Stimulated activated CD4-positive, alpha-beta T cell treated with anti-CD3 and anti-CD28 coated beads, Interleukin-15, amount 100 ng/mL, for 24 hours (primary cell): Measurements from ENCODE around the gene SYNDIG1.

Source experiments
- DNase-seq: peaks from one replicate; pipeline ENCODE4 v3.0.0-alpha.2; 2020

Gene SYNDIG1

DNA sequence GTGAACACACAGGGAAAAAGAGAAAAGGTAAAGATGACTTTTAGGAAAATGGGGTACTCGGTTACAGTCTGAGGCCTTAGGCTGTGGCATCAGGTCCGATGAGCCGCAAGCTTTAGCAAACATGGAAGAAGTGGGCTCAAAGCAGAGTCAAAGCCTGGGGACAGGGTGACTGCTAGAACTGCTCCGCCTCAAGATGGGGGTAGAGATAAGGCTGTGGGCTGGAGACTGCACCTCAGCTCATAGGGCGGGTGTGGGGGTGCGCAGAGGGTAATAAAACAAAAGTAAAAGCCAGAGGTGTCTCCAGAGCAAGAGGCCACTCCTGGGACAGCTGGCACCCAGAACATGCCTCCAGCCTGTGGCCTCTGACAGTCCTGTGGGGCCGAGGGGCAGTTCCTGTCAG lies 21.3 kb upstream of the SYNDIG1 start:
- no peak for DNase-seq

DNA sequence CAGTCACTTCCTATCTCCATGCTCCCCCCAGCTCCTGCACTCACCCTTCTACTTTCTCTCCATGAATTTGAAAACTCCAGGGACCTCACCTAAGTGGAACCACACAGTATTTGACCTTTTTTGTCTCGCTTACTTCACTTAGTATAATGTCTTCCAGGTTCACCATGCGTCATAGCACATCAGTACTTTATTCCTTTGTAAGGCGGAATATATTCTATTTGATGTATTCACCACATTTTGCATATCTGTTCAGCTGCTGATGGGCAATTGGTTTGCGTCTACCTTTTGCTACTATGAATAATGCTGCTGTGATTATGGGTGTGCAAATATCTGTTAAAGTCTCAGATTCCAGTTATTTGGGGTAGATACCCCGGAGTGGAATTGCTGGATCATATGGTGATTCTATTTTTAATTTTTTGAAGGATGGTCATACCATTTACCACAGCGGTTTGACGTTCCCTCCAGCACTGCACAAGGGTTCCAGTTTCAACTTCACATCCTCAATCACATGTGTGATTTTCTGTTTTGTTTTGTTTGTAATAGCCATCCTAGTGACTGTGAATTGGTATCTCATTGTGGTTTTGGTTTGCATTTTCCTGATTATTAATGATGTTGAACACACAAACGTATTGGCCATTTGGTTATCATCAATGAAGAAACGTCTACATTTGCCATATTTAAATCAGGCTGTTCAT lies 20.3 kb upstream of the SYNDIG1 start:
- no peak for DNase-seq

DNA sequence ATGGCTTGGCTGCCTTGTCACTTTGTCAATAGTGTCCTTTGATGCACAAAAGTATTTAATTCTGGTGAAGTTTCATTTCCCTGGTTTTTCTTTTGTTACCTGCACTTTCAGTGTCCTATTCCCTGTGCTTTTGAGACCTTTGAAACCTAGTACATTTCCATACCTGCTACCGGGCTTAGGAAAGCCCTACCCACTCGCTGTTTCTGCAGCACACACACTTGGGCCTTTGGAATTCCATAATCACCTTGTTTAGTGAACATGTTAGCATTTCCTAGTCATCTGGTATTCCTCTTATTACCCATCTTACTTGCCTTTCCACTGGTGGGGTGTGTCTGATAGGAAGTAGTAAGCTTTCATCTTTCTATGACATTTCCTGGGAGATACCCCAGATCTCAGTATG lies 19.3 kb upstream of the SYNDIG1 start:
- DNase-seq, result no peak

DNA sequence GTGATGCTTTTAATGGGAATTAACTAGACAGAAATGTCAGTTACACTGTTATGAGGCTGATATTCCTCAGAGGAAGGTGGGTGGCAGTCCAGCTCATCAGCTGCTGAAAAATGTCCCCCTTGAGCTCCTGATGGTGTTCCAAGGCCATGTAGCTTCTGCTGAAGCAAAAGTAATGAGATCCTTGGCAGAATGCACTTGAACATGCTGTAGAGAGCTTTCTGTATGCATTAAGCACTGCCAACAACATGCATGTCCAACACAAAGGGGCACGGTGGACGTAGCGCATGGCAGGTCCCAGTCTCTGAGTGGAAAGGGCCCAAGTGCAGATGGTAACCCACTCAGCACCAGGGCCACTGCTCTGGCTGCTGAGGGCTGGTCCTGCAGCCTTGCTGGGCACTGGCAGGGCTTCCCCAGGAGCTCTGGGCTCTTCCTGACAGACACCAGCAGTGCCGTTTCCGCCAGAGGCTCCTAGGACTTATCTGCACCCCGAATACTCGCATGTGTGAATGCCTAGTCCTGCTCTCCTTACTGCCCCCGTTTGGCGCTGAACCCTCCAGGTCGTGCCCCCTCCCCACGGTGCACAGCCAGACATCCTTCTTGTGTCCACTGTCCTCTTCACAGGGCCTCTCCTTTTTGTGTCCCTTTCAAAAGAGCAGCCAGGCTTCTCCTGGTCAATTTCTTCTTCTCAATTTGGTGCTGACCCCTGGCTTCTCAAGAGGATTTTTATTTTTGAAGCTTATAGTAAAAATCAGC lies 18.6 kb upstream of the SYNDIG1 start:
- no peak for DNase-seq

DNA sequence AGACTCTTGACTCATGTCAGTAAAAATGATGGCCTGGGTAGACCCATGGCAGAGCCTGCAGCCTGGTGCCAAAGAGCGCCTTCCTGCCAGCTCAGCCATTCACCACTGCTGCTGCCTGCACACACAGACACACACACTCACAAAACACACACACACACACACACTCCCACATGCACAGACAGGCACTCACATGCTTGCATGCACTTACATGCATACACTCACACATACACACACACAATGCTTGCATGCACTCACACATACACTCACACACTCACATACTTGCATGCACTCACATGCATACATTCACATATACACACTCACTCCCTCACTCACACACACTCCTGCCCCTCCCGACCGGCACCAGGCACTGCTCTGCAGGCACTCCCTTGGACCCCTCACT lies 18.0 kb upstream of the SYNDIG1 start:
- DNase-seq, result no peak

DNA sequence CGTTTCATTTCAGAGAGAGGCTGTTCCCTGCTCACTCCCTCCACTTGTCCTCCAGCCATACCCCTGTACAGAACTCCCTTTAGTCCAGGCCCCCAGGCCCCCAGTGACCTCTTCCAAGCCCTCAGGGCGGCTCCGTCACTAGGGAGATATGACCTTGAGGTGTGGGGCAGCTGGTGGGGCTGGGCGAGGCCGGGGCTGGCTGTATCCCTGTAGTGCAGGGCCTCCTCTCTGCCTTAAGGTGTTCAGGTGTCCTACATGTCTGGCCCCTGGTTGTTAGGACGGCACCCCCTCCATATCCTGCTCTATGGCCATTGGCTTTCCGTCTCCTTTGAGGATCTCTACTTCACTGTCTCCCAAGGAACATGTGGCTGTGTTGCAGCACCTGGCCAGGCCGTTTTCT lies 17.4 kb upstream of the SYNDIG1 start:
- DNase-seq, result no peak

DNA sequence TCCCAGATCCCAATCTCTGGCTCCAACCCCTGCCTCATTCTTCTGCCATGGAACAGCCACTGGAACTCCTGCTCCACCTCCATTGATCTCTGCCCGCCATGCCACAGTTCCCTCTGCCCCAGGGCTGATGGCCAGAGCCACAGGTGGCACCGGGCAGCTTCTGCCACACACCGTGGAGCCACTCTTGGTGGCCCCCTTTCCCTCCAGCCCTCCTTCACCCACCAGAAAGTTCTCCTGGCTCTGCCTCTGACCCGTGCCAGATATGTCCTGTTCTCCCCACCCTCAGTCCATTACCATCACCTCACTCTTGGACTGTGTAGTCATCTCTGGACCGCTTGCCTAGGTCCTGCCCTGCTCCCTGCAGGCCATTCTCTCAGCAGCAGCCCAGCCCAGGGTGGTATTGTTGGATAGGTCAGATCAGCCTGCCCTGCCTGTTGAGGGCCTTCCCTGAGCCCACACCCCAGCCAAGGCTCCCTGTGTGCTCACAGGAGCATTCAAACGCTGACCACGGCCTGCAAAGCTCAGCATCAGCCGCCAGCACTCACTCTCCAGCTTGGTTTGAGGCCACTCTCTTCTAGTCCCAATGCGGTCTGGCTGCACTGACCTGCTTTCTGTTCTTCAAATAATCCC lies 16.8 kb upstream of the SYNDIG1 start:
- no peak for DNase-seq

DNA sequence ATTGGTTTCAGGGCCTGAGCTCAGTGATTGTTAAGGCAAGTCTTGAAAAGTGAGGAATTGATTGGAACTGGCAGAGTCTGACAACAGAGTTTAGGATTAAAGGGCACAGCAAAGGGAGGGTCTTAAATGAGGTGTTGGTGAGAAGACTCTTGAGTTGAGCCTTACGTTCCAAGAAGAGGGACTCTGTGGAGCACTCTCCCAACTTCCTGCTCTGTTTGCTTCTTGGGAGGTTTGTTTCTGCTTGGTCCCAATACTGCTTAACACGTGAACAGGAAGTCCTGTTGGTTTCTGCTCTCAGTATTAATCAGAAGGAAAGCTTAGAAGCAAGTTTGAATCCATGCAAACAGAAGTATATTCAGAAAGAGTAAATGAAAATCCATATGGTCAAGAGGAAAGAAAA lies 15.6 kb upstream of the SYNDIG1 start:
- no peak for DNase-seq

DNA sequence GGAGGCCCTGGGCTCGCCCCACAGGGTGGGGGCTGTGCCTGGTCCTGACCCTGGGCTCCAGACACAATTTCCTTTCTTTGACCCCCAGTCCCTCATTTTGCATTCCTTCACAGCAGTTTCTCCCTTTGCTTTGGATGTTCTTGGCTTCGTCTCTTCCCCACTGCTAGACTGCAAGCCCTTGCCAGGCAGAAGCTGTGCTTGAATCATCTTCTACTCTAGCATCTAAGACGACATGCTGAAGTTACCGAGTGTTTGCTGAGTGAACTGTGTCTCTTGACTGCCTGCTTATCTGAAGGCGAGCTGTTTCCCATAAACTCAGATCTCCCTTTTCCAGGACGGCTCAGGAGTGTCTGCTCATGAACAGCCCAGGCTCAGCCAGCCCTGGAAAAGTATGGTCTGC lies 14.3 kb upstream of the SYNDIG1 start:
- DNase-seq, result no peak

DNA sequence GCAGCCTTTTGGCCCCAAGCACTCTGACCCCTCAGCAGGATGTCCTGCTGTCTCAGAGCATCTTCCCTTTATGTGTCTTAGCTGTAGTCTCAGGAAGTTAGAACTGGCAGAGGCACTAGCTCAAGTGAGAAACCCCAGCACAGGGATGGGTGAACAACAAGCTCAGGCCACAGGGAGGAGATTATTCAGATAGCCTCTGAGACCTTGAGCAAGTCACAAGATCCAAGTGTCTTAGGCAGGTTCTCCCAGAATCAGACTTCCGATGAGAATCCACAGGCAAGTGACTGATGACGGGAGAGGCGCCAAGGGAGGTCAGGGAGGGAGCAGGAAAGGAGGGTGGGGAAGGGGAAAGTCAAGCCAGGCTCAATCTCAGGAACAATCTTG lies 13.0 kb upstream of the SYNDIG1 start:
- DNase-seq, result no peak

DNA sequence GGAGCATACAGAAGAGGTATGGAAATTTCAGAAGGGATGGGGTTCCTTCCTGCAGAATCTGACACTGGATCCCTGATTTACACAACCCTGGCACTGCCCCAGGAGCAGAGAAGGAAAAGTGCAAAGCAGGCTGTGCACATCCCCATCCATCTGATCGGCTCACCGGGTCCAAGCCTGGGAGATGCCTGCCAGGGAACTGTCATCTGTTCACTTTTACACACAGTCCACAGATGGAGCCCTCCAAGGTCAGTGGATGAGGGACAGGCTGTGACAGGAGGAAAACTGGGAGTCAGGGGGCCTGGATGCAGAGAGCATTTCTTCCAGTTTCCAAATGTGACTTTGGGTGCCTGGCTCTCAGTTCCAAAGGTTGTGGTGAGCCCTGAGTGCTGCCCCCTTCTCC lies 11.0 kb upstream of the SYNDIG1 start:
- no peak for DNase-seq

DNA sequence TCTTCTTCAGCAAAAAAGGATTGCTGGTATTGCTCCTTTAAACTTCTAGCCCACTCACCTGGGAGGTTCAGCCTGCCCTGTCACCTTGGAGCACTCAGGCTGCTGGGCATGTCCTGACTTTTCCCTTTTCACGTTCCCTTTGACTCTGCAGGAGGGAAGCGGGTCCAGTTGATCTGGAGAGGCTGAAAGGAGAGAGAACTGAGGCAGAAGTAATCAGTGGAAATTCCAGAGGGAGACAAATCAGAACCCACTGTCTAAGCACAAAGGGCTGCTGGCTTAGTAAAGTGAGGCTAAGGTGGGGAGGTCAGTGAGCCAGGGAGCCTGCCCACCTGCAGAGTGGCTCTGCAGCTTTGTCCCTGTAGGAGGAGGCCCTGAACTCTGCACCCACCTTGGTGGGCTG lies 9.7 kb upstream of the SYNDIG1 start:
- DNase-seq, result no peak

DNA sequence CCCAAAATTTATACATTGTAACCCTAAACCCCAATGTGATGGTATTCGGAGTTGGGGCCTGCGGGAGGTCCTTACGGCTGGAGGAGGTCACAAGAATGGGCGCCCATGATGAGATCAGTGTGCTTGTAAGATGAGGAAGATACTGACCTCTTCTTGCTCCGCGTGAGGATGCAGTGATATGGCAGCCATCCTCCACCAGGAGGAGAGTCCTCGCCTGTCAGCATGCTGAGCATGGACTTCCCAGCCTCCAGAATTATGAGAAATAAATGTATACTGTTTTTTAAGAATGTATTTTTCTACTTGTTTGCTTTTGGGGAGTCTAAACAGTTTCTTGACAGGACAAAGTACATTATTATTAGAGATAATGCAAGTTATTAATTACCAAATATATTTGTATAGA lies 8.7 kb upstream of the SYNDIG1 start:
- DNase-seq, result no peak

DNA sequence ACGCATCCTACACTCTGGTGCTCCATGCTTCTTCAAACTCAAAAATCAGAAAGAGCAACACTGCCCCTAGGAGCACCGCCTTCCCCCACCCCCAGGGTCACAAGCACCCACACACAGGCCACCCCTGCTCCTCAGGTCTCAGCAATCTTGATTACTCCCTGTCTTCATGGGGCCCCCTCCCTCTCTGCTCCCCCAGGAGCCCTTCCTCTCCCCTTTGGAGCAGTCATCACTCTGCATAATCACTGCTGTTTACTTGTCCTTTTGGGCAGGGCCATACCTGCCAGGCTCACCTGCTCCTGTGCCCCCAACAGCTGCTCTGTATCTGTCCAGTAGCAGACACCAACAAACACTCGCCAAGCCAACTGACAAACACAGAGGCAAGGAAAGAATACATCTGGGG lies 7.6 kb upstream of the SYNDIG1 start:
- no peak for DNase-seq

DNA sequence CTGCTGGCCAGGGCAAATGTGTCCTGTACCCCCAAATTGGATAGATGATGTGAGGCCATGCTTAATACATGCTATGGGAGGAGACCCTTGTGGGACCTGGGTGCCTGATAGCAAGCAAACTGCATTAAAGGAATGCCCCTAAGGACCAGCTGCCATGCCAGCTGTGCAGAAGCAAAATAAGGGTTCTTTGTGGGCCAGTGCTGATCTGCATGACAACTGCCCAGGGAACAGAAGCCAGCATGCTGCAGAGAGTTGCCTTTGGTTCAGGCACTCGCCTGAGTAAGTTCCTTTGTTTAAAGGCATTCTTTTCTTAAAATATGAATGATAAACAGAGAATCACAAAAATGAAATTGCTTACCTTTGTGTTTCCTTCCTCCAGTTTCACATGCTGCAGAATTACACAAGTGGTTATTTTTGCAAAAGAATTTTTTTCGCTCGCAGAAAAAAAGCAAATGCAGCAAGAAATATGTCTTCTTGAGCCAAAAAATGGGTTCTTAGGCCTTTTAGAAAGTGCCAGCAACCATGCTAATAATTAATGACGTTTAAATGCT lies 6.9 kb upstream of the SYNDIG1 start:
- no peak for DNase-seq

DNA sequence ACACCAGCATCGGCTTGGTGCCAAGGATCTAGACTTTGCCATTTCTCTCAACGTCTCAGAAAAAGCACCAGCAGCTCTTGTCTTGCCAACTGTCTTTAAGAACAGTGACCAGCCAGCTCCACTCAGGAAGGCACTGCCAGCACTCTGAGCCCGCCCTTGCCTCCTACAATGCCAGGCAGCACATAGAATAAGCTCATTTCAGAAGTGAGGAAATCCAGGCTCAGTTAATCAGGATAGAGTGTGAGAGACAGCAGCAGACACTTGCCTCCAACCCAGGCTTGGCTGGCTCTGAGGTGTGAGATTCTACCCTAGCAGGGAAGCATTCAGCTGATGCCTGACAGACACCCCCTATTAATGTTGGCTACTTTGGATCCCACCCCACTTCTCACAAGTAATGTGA lies 4.3 kb upstream of the SYNDIG1 start:
- DNase-seq, result no peak

DNA sequence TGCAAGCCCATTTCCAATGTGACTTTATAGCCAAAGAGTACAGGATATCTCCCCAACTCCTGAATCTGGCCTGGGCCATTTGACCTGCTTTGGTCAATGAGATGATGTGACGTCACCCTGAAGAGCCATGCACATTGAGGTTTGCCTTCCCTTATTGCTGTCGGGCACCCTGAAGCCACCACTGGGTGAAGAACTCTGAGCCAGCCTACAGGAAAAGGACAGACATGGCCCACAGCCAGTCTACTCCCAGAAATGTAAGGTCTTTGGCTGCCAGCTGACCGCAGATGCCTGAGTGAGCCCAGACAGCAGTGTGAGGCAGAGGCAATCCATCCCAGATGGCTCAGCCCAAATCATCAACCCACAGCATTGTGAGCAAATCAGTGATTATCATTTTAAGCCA lies 3.7 kb upstream of the SYNDIG1 start:
- DNase-seq, result no peak

DNA sequence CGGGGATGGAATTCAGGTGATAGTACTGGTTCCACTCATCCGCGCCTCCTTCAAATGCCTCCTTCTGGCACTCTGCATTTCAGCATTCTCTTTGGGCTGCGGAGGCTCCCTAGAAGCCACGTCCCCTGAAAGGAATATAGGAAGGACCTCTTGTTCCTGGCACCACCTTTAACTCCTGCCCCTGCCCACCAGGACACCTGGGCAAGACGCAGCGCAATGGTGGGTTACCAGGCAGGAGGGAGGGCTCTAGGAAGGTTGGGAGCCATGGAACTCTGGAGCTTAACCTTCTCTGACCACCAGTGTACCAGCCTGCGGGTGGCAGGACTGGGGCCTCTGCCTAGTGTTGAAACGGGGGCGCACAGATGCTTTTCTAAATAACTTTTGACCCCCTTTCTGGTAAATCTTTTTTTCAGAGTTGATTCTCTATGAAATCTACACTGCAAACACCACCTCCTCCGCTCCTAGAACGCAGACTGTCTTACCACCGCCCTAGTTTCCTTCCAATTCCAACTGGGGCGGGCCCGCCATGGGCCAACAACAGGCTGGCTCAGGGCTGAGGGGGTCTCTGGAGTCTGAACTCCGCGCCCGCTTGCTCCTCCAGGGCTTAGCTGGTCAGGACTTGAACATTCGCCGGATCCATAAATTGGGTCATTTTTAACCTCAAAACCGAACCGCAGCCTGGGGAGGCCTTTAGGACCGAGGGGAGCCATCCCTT lies 871 bp upstream of the SYNDIG1 start:
- no peak for DNase-seq

DNA sequence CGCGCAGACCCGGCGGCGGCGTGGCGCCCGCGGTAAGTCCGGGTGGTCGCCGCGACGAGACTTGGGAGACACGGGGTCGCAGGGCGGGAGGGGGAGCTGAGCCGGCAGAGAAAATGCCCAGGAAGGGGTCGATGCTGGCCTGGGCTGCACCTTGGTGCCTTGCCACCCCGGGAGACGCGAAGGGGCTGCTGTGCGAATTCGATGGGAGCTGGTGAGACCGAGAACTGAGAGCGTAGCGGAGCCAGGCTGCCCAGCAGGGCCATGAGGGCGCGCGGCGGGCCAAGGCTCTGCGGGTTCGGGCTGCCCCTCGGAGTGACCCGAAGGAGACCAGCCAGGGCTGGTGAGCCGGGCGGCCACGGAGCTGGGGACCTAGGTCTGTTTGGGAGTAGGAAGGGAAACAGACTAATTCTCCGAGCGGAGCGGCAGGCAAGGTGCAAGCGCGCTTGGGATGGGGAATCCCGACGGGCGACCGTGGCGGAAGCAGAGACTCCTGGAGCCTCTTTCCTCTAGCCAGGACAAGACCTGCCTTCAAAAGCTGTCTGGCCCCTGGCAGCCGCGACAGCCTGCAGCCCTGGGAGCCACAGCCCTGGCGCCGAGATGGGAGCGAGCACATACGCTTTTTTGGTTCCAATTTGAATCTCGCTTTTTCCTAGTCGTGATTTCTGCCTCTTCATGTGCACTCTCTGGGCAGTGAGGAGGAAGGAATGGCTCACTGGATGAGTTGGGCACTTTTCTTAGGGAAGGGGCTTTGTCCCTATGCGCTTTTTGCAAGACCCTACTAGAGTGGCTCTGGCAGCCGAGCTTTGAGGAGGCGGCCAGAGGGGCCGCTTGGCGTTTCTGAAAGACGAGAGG lies 691 bp downstream of the SYNDIG1 start:
- DNase-seq, result no peak

DNA sequence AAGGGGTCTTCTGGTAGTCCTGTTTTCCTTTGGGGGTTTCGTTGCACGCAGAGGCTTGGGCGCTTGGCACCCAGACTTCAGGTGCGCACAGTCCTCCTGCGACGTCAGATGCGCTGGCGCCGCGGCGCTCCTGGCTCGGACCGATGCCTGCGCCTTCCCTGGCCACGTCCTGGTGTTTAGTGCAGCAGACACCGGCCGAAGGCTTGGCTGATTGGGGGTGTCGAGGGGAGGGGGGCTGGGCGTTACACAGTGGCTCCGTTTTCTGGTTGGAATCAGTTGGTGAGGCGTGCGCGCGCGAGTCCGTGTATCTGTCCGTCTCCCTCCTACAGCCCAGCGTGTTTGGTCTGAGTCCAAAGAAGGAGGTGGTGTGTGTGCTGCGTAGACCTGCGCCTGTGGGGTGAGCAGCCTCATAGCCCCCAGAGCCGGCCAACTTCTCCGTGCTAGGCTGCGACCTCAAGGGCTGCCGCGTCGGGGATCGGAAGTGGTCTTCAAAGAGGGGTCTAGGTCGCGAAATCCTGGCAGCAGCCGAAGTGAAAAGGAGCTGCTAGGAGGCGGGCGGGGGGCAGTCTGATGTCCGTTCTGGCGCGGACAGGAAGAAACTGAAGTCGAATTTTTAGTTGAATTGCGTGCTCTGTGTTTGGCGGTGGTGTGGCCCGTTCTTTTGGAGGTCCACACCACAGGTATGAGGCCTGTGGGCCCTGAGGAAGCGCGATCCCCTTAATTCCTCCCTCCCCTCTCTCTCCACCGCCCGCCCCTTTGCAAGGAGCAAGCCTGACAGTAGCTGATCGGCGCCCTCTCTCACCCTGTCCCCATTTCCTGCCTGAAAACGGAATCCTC lies 1.5 kb downstream of the SYNDIG1 start:
- DNase-seq, result no peak

DNA sequence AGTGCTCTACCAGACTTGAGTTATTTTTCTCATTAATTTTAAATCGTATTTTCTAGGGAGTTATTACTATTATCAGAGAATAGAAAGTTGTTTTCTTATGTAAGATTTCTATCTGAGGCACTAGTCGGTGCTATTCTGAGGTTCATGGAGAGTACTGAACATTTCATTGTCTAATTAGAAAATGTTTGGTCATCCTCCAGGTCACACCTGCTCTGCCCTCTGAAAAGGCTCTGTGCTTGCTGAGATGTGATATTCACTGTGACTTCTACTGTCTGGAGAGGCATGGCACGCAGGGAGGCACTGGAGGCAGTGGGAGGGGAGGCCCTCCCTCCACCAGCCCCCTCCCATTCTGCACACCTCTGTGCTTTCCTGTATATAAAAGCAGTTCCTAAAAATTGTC lies 3.0 kb downstream of the SYNDIG1 start:
- DNase-seq, result no peak
